ENCODE results near the gene FUT7.
"Not testable (repeated sequence)": the region's sequence is repeated elsewhere in the genome, so short reads cannot be mapped to it uniquely, and the experiment has no call there.

Gene FUT7

GRCh38 chr9:137049544-137050449 lies 17.9 kb upstream of the FUT7 start:
- DNase-seq: peak; percentile 60

DNA sequence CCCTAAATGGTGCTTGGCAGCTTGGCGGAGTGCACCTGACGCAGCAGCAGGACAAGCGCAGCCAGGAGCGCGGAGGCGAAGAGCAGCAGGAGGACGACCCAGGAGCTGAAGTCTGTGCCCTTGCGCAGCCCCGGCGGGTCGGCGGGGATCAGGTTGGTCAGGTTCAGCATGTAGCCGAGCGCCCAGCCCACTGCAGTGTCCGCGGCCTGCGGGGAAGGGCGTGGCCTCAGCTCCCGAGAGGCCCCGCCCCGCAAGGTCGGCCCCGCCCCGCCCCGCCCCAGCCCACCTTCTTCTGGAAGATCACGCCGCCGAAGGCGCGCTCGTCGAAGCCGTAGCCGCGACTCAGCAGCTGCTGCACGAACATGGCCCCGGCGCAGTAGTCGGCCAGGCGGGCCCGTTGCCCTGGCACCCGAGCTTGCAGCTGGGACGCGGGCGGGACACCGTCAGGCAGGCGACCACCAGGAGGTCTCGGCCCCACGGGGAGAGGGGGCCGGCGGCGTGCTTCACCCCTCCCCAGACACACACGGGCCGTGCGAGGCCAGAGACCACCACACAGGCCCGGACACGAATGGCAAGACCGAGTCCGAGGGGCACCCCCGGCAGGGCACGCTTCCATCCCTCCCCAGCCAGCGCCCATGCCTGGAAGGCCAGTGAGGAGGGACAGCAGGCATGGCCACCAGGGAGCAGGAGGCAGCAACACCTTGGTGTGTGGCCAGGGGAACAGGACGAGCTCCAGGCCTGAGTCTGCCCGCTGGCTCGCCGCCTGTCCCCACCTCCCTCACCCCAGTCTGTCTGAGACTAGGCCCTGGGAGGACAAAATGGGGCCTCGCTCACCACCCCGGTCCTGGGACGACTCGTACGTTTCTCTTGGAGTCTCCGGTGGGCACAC lies 17.0 kb upstream of the FUT7 start:
- DNase-seq: no peak

GRCh38 chr9:137046088-137046787 lies 14.3 kb upstream of the FUT7 start, which contains the start of gene NPDC1:
Gene NPDC1, minus strand, starts transcription at chr9:137046177. Its CDS starts 188 bp downstream, at chr9:137045989.
- peak; percentile 85 for DNase-seq

GRCh38 chr9:137045294-137046087 lies 13.6 kb upstream of the FUT7 start:
- DNase-seq: no peak

GRCh38 chr9:137044502-137045177 lies 12.8 kb upstream of the FUT7 start:
- DNase-seq: no peak

DNA sequence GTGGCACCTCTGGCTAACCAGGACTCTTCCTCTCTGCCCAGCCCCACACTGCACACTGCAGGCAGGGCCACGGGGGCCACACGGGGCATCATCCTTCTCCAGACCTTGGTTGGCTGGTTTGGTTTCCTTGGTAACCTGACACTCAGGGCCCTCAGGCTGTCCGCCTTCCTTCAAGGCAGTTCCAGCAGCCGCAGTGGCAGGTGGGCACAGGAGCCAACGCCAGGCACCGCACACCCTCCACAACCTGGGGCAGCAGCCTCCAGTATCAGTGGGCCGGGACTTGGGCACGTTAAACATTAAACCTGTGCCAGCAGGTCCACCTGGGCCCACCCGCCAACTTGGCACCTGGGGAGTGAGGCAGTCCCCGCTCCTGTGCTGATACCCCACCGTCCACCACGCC lies 12.1 kb upstream of the FUT7 start:
- no peak for DNase-seq

DNA sequence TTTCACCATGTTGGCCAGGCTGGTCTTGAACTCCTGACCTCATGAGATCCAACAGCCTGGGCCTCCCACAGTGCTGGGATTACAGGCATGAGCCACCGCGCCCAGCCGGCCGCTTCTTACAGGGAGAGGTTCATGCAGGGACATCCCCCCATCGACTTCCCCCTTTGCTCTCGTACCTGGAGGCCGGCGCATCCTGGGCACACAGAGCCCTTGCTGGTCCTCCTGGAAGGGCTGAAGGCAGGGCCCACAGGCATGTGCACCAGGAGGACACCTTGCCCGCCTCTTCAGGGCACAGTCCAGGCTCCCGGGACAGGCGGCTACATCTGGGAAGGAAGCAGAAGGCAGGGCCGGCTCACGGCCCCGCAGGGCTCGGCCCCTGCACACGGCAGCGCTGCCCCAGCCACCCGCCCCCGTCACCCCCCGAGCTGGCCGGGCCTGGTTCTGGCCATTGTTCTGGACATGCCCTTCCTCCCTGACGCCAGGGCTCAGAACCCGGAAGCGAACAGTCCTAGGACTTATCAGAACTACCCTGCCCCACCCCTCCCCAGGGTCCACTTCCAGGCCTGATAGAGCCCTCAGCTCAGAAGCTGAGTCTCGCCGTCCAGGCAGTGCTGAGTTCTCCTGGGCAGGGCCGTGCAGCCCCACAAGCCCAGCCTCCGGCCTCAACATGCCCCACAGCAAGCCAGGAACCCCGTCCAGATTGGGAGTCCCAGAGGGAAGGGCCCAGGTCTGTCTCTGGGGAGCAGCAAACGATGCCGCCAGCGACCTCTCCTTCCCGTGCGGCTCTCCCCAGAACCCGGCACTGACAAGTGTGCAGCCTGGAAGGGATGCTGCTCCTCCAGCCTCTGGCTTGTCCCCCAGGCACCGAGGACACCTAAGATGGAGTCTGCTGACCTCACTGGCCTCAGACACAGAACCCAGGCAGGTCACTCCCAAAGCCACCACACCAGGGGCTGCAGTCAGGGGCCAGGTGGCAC lies 11.2 kb upstream of the FUT7 start:
- no peak for DNase-seq

- no peak for DNase-seq
These were observed 9.2 kb upstream of the FUT7 start for GRCh38 chr9:137041124-137041523.

DNA sequence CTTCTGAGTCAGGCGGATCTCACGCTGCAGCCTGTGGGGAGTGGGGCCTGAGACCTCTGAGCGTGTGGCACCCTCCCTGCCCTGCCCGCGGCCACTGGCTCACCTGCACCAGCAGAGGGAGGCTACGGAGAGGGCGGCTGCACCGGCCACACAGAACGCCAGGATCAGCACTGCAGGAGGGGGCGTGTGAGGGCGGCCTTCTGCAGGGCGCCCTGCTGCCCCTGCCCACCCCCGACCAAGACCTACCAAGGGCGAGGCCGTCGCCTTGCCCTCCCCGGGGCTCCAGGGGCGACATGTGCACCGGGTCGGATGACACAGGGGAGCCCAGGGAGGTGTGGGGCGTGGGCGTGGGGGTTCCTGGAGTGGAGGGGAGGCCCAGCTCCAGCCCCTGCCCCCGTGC lies 8.7 kb upstream of the FUT7 start:
- DNase-seq: no peak

DNA sequence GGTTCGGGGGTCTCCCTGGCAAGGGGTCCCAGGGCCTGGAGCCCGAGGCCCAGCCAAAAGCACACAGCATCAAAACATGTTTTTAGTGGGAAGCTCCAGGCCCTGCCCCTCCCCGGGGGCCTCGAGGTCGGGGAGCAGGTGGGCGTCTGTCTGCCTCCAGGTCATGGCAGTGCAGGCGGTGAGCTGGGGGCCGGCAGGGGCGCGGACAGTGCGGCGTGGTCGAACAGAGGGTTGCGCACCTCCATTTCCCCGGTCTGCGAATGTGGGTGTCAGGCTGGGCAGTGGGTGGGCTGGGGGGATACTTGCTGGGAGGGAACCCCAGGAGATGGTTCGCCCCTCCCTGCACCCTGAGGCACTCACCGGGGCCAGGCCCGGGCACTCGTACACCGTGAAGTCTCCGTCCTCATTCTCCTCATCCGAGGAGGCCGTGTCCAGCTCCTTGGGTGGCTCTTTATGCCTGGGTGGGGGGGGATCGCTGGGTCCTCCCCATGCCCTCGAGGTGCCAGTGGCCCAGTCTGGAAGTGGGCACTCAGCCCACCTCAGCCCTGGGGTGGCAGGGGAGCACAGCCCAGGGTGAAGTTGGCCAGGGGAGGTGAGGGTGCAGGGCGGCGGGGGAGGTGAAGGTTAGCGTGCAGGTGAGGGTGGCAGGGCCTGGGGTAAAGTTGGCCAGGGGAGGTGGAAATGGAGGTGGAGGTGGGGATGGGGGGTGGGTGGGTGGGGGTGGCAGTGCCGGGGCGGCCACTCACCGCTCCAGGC lies 7.9 kb upstream of the FUT7 start:
- no peak for DNase-seq

GRCh38 chr9:137038916-137039315 lies 7.0 kb upstream of the FUT7 start:
- no peak for DNase-seq

DNA sequence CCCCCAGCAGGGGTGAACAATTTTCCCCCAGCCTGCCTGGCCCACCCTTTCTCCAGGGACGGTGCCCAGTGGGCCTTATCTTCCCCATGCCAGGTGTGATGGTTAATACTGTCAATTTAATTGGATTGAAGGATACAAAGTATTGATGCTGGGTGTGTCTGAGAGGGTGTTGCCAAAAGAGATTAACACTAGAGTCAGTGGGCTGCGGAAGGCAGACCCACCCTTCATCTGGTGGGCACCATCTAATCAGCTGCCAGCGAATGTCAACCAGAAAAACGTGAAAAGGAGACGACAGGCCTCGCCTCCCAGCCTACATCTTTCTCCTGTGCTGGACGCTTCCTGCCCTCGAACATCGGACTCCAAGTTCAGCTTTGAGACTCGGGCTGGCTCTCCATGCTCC lies 5.6 kb upstream of the FUT7 start:
- DNase-seq: no peak

DNA sequence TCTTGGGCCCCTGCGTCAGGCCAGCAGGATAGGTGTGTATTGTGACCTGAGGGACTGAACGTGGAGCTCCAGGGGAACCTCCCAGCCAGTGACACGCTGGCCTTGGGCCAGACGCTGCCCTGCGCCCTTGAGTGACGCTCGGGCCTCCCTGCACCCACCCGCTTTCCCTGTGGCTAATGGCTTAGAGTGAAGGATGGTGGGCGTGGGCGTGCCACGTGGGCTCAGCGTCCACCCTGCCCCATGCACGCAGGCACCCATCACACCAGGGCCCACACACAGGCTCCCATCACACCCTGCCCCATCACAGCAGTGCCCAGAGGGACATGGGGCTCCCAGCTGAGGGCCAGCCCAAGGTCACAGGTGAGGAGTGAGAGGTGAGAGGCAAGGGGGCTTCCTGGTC lies 5.1 kb upstream of the FUT7 start:
- DNase-seq: no peak

- DNase-seq: no peak
These were observed 4.0 kb upstream of the FUT7 start for GRCh38 chr9:137035937-137036336.

DNA sequence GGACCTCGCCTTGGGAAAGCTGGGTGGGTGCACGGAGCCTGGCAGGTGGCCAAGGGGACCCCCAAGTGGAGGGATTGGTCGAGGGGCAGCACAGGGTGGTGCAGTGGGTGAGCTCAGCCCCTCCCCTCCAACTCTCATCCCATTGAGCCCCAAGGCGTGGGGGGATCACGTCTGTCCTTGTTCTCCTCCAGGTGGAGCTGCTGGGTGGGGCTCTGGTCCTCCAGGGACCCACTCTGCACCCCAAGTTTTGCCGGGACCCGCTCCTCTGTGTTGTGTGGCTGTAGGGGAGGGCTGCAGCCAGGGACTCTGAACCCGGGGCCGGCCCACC lies 3.6 kb upstream of the FUT7 start:
- DNase-seq: no peak

DNA sequence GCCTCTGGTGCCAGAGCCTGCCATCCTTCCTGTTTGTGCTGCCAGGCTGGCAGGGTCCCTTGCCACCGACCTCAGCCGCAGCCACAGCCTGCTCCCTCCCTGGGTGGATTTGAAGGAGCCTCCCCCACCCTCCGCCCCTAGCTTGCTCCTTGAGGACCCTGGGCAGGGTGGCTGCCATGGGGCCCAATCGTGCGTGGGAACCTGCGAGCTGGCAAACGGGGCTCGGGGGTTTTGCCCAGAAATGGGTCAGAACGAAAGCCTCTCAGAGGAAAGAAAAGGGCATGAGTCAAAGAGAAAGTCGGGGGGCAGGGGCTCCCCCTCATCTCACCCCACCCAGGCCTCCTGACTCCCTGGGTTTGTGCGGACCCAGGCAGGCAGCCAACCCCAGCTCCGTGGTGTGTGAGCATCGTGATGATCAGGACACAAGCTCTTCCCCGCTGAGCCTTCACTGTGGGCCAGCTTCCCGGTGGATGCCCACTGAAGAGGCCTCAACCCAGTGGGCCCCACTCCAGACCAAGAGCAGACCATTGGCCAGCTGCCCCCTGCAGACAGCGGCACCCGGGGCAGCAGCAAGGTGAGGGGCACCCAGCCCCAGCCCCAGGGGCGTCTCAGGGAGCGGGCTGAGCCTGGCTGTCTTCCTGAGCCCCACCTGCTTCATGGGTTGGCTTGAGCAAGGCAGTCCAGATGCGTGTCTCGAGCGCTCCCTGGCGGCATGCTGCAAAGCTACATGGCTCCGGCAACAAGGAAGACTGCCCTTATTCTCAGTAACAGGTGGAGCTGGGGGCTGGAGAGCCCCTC lies 3.0 kb upstream of the FUT7 start:
- peak; percentile 88 for DNase-seq

DNA sequence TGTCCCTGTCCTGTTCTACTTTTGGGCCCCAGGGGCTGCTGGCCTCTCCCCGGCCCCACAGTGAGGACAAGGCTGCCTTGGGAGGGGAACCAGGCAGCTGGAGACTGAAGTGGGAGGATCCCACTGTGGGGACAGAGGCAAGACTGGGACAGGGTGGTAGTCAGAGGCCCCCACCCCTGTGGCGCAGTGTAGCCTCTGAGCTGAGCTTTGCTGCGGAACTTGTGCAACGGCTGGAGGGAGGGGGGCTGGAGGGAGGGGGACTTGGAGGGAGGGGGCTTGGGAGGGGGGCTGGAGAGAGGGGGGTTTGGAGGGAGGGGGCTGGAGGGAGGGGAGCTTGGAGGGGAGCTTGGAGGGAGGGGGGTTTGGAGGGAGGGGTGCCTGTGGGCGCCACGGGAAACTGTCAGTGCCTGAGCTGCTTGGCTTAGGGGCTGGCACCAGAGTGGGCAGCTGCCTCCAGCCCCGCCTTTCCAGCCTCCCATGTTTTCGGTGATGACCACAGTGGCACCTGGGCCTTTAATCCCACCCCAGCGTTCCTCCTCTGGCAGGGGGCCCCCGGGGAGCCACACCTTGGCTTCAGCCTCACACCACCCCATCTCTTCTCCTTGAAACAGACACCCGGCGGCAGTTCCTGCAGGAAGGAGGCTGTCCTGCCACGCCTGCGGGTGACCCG lies 2.3 kb upstream of the FUT7 start:
- no peak for DNase-seq

- DNase-seq: not testable (repeated sequence)
These were observed 1.6 kb upstream of the FUT7 start for GRCh38 chr9:137033481-137033880.
